GF-D8 (cell line): ENCODE data around the gene MAN1A2.
"Not testable (repeated sequence)": the region's sequence is repeated elsewhere in the genome, so short reads cannot be mapped to it uniquely, and the experiment has no call there.

Experiments used
- DNase-seq: peaks from one replicate; lab custom pipeline; 2025; lab: John Stamatoyannopoulos, UW

The MAN1A2 gene

GRCh38 chr1:117500584-117500983, 133.3 kb downstream of the MAN1A2 start:
- no peak for DNase-seq

- DNase-seq, result no peak
Observed at GRCh38 chr1:117501281-117501680, 134.0 kb downstream of the MAN1A2 start.

GRCh38 chr1:117511273-117511672, 144.0 kb downstream of the MAN1A2 start:
- DNase-seq, result no peak

GRCh38 chr1:117512728-117513321, 145.6 kb downstream of the MAN1A2 start:
- DNase-seq, result no peak

GRCh38 chr1:117523111-117523510, 155.9 kb downstream of the MAN1A2 start:
- no peak for DNase-seq

- DNase-seq, result no peak
Observed at GRCh38 chr1:117527074-117527473, 159.8 kb downstream of the MAN1A2 start.

- DNase-seq, result no peak
Observed at GRCh38 chr1:117527566-117528102, 160.4 kb downstream of the MAN1A2 start.

- DNase-seq, result no peak
Observed at GRCh38 chr1:117529683-117530082, 162.4 kb downstream of the MAN1A2 start.

GRCh38 chr1:117531222-117531621, 164.0 kb downstream of the MAN1A2 start:
- no peak for DNase-seq

- peak; percentile 3 for DNase-seq
Observed at GRCh38 chr1:117534995-117535467, 167.8 kb downstream of the MAN1A2 start.

GRCh38 chr1:117535821-117536220, 168.6 kb downstream of the MAN1A2 start:
- DNase-seq, result no peak

GRCh38 chr1:117537291-117537920, 170.2 kb downstream of the MAN1A2 start:
- DNase-seq, result no peak

GRCh38 chr1:117540532-117540931, 173.3 kb downstream of the MAN1A2 start:
- no peak for DNase-seq

- no peak for DNase-seq
Observed at GRCh38 chr1:117541003-117541402, 173.8 kb downstream of the MAN1A2 start.

- no peak for DNase-seq
Observed at GRCh38 chr1:117541585-117541984, 174.3 kb downstream of the MAN1A2 start.

- DNase-seq, result no peak
Observed at GRCh38 chr1:117544509-117545109, 177.4 kb downstream of the MAN1A2 start.

GRCh38 chr1:117546467-117546866, 179.2 kb downstream of the MAN1A2 start:
- no peak for DNase-seq

GRCh38 chr1:117553471-117553870, 186.2 kb downstream of the MAN1A2 start:
- no peak for DNase-seq

GRCh38 chr1:117555806-117556205, 188.6 kb downstream of the MAN1A2 start:
- DNase-seq, result no peak

- peak; percentile 31 for DNase-seq
Observed at GRCh38 chr1:117556341-117556740, 189.1 kb downstream of the MAN1A2 start.

- DNase-seq, result no peak
Observed at GRCh38 chr1:117556976-117557375, 189.7 kb downstream of the MAN1A2 start.

GRCh38 chr1:117558451-117558850, 191.2 kb downstream of the MAN1A2 start:
- DNase-seq, result not testable (repeated sequence)

GRCh38 chr1:117559139-117559538, 191.9 kb downstream of the MAN1A2 start:
- no peak for DNase-seq
